Measurements from ENCODE around the gene NHS.

DNA sequence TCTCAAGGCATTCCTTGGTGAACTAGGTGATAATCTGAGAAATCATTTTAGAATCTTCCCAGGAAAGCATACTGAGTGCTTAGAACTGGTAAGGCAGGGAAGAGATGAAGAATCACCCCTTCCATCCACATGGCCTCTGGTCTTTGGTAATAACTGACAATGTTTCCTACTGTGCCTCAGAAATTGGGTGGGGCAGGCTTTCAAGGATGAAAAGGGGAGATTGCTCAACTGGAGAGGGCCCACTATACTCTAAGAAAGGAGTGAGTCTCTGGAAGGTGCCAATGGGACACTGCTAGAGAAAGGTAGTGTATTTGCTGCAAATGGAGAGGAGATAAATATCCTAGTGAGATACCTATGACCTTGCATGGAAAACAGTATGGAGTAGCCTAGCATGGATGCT, 227.2 kb downstream of the NHS start:
- TF ChIP-seq, protein P1, sequence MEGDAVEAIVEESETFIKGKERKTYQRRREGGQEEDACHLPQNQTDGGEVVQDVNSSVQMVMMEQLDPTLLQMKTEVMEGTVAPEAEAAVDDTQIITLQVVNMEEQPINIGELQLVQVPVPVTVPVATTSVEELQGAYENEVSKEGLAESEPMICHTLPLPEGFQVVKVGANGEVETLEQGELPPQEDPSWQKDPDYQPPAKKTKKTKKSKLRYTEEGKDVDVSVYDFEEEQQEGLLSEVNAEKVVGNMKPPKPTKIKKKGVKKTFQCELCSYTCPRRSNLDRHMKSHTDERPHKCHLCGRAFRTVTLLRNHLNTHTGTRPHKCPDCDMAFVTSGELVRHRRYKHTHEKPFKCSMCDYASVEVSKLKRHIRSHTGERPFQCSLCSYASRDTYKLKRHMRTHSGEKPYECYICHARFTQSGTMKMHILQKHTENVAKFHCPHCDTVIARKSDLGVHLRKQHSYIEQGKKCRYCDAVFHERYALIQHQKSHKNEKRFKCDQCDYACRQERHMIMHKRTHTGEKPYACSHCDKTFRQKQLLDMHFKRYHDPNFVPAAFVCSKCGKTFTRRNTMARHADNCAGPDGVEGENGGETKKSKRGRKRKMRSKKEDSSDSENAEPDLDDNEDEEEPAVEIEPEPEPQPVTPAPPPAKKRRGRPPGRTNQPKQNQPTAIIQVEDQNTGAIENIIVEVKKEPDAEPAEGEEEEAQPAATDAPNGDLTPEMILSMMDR (conservative IDR thresholded peaks at IDR 0.05; ENCODE audit: low read depth, low read length): no peak
- no peak for TF ChIP-seq POLR2A (IDR thresholded peaks at IDR 0.05; ENCODE audit: low read depth, low read length)
- no peak for TF ChIP-seq RAD21 (IDR thresholded peaks at IDR 0.05; ENCODE audit: low read length)
- no peak for TF ChIP-seq CEBPB (IDR thresholded peaks at IDR 0.05; ENCODE audit: low read depth, low read length)
- TF ChIP-seq, protein P2, sequence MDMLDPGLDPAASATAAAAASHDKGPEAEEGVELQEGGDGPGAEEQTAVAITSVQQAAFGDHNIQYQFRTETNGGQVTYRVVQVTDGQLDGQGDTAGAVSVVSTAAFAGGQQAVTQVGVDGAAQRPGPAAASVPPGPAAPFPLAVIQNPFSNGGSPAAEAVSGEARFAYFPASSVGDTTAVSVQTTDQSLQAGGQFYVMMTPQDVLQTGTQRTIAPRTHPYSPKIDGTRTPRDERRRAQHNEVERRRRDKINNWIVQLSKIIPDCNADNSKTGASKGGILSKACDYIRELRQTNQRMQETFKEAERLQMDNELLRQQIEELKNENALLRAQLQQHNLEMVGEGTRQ (IDR thresholded peaks at IDR 0.05; ENCODE audit: low read depth, low read length): no peak
- no peak for TF ChIP-seq MAFK (IDR thresholded peaks at IDR 0.05; ENCODE audit: low read depth, low read length)
- no peak for TF ChIP-seq RCOR1 (IDR thresholded peaks at IDR 0.05; ENCODE audit: insufficient replicate concordance, low read length)
- no peak for TF ChIP-seq MXI1 (IDR thresholded peaks at IDR 0.05; ENCODE audit: borderline replicate concordance, low read depth, low read length)
- no peak for TF ChIP-seq MAZ (IDR thresholded peaks at IDR 0.05; ENCODE audit: borderline replicate concordance, low read depth, low read length)
- no peak for TF ChIP-seq FOS (IDR thresholded peaks at IDR 0.05; ENCODE audit: low read depth, low read length)
- TF ChIP-seq CHD1 (IDR thresholded peaks at IDR 0.05; ENCODE audit: low read depth, low read length): no peak
- TF ChIP-seq NFE2L2 (IDR thresholded peaks at IDR 0.05; ENCODE audit: low read depth, low read length): no peak
- TF ChIP-seq SMC3 (IDR thresholded peaks at IDR 0.05; ENCODE audit: low read depth, low read length): no peak
